H54 (cell line): ENCODE measurements around the gene PCSK6.

Experiments
- DNase-seq: peaks from one replicate; pipeline ENCODE4 v3.0.0; 2011; ENCODE audit warnings: low spot score, mixed read lengths; ENCODE audit not compliant: insufficient read length
- FAIRE-seq: peaks from 3 replicates; lab custom pipeline; 2011; peaks lifted over from hg19 to GRCh38; lab: Jason Lieb, UNC
- POLR2A ChIP-seq: IDR thresholded peaks from 2 replicates; pipeline ENCODE4 v1.6.1; 2011; ENCODE audit warnings: low read depth, mild to moderate bottlenecking, low read length

The PCSK6 gene

GRCh38 chr15:101440846-101441590 lies 48.5 kb downstream of the PCSK6 start:
- FAIRE-seq: no peak
- TF ChIP-seq POLR2A: no peak

GRCh38 chr15:101439920-101440319 lies 49.6 kb downstream of the PCSK6 start:
- no peak for TF ChIP-seq POLR2A
- no peak for DNase-seq
- FAIRE-seq: no peak

More at GRCh38 chr15:101440846-101441590, 48.5 kb downstream of the PCSK6 start:
- DNase-seq: no peak

- FAIRE-seq: no peak
- TF ChIP-seq POLR2A: no peak
- DNase-seq: no peak
Measured at GRCh38 chr15:101439285-101439919, 50.1 kb downstream of the PCSK6 start.

GRCh38 chr15:101438482-101439284 lies 50.8 kb downstream of the PCSK6 start:
- no peak for FAIRE-seq
- TF ChIP-seq POLR2A: no peak
- DNase-seq: no peak

GRCh38 chr15:101437618-101438481 lies 51.7 kb downstream of the PCSK6 start:
- FAIRE-seq: no peak
- no peak for TF ChIP-seq POLR2A
- no peak for DNase-seq

GRCh38 chr15:101437209-101437608 lies 52.3 kb downstream of the PCSK6 start:
- DNase-seq (peak; percentile 63), FAIRE-seq (no peak)
- TF ChIP-seq POLR2A: no peak

GRCh38 chr15:101436526-101436925 lies 53.0 kb downstream of the PCSK6 start:
- FAIRE-seq (no peak), DNase-seq (no peak)
- no peak for TF ChIP-seq POLR2A

- DNase-seq: no peak
- FAIRE-seq: no peak
- no peak for TF ChIP-seq POLR2A
Measured at GRCh38 chr15:101435761-101436160, 53.7 kb downstream of the PCSK6 start.

- FAIRE-seq (no peak), DNase-seq (no peak)
- no peak for TF ChIP-seq POLR2A
Measured at GRCh38 chr15:101434032-101434920, 55.2 kb downstream of the PCSK6 start.

- TF ChIP-seq POLR2A: no peak
- DNase-seq (no peak), FAIRE-seq (no peak)
Measured at GRCh38 chr15:101433396-101433795, 56.1 kb downstream of the PCSK6 start.

- TF ChIP-seq POLR2A: no peak
- no peak for DNase-seq
- no peak for FAIRE-seq
Measured at GRCh38 chr15:101432982-101433381, 56.5 kb downstream of the PCSK6 start.

GRCh38 chr15:101431748-101432147 lies 57.8 kb downstream of the PCSK6 start:
- no peak for TF ChIP-seq POLR2A
- DNase-seq (no peak), FAIRE-seq (no peak)
